ENCODE results near the gene ADCY7. TPM values are rescaled to one million over a fixed set of nuclear protein-coding genes. Genes with fewer than 3 reads are reported as not detected.
A peak's percentile ranks its signal among the peaks of the same experiment; 100 is the strongest.

Gene ADCY7
- total RNA-seq, 2 donors from 2014 or later, result 78.5 to 104 TPM

- DNase-seq (ENCODE audit: low spot score in 2 of 2) (peak in 1 of 2 donors; percentile 55), ATAC-seq (no peak)
- Mint-ChIP-seq H3K36me3 (peaks cover 0 to 17% of the 10 kb centered on the region in 2 donors), H3K9me3 (no peaks in the 10 kb centered on the region), H3K27ac (peak overlapping the region; percentile 60 to 86)
Observed at GRCh38 chr16:50308237-50308965, 42.0 kb downstream of the ADCY7 start.

- Mint-ChIP-seq H3K36me3 (peaks cover 0 to 21% of the 10 kb centered on the region in 2 donors), H3K9me3 (no peaks in the 10 kb centered on the region), H3K27ac (peak overlapping the region; percentile 86)
- ATAC-seq (no peak), DNase-seq (ENCODE audit: low spot score in 2 of 2) (peak in 1 of 2 donors; percentile 35)
Observed at GRCh38 chr16:50309156-50309526, 42.8 kb downstream of the ADCY7 start.

GRCh38 chr16:50309527-50310307 is 43.4 kb downstream of the ADCY7 start:
- DNase-seq (ENCODE audit: low spot score in 2 of 2), result peak in 1 of 2 donors; percentile 55
- H3K9me3 Mint-ChIP-seq, result no peaks in the 10 kb centered on the region
- peaks cover 0 to 21% of the 10 kb centered on the region in 2 donors for H3K36me3 Mint-ChIP-seq
- peak overlapping the region; percentile 86 for H3K27ac Mint-ChIP-seq
- ATAC-seq, result peak in 1 of 2 donors; percentile 8

- ATAC-seq (peak in 1 of 2 donors; percentile 16), DNase-seq (ENCODE audit: low spot score in 2 of 2) (peak in 1 of 2 donors; percentile 48)
- peak overlapping the region; percentile 86 to 87 for H3K27ac Mint-ChIP-seq
- peaks cover 0 to 21% of the 10 kb centered on the region in 2 donors for H3K36me3 Mint-ChIP-seq
- H3K9me3 Mint-ChIP-seq, result no peaks in the 10 kb centered on the region
Observed at GRCh38 chr16:50310308-50311133, 44.2 kb downstream of the ADCY7 start.

GRCh38 chr16:50311134-50311528 is 44.8 kb downstream of the ADCY7 start:
- Mint-ChIP-seq H3K9me3 (no peaks in the 10 kb centered on the region), H3K36me3 (peaks cover 0 to 21% of the 10 kb centered on the region in 2 donors), H3K27ac (peak overlapping the region; percentile 79 to 87)
- ATAC-seq, result no peak
- peak in 1 of 2 donors; percentile 45 for DNase-seq (ENCODE audit: low spot score in 2 of 2)

GRCh38 chr16:50311891-50312501 is 45.6 kb downstream of the ADCY7 start:
- peak in 1 of 2 donors; percentile 49 for DNase-seq (ENCODE audit: low spot score in 2 of 2)
- Mint-ChIP-seq H3K9me3 (no peaks in the 10 kb centered on the region), H3K27ac (peak overlapping the region; percentile 84 to 87), H3K36me3 (peaks cover 0 to 21% of the 10 kb centered on the region in 2 donors)
- ATAC-seq, result no peak

- DNase-seq (ENCODE audit: low spot score in 2 of 2) (peak in 1 of 2 donors; percentile 72), ATAC-seq (peak; percentile 49 to 88)
- Mint-ChIP-seq H3K27ac (peak overlapping the region; percentile 84 to 87), H3K36me3 (peaks cover 0 to 21% of the 10 kb centered on the region in 2 donors), H3K9me3 (no peaks in the 10 kb centered on the region)
Observed at GRCh38 chr16:50313596-50314478, 47.5 kb downstream of the ADCY7 start.

GRCh38 chr16:50314665-50315064 is 48.3 kb downstream of the ADCY7 start:
- H3K9me3 Mint-ChIP-seq, result no peaks in the 10 kb centered on the region
- H3K27ac Mint-ChIP-seq, result peak overlapping the region; percentile 47 to 87
- ATAC-seq (no peak), DNase-seq (ENCODE audit: low spot score in 2 of 2) (no peak)
- peaks cover 0 to 21% of the 10 kb centered on the region in 2 donors for H3K36me3 Mint-ChIP-seq

- H3K9me3 Mint-ChIP-seq, result no peaks in the 10 kb centered on the region
- peak in 1 of 2 donors; percentile 39 for DNase-seq (ENCODE audit: low spot score in 2 of 2)
- H3K27ac Mint-ChIP-seq, result peak overlapping the region; percentile 47 to 87
- H3K36me3 Mint-ChIP-seq, result peaks cover 0 to 21% of the 10 kb centered on the region in 2 donors
- no peak for ATAC-seq
Observed at GRCh38 chr16:50315346-50315997, 49.1 kb downstream of the ADCY7 start.

GRCh38 chr16:50316102-50316847 is 49.9 kb downstream of the ADCY7 start:
- H3K9me3 Mint-ChIP-seq, result no peaks in the 10 kb centered on the region
- H3K36me3 Mint-ChIP-seq, result peaks cover 0 to 26% of the 10 kb centered on the region in 2 donors
- ATAC-seq, result no peak
- peak in 1 of 2 donors; percentile 44 for DNase-seq (ENCODE audit: low spot score in 2 of 2)
- H3K27ac Mint-ChIP-seq, result peak overlapping the region; percentile 81 to 87

GRCh38 chr16:50316848-50317630 is 50.7 kb downstream of the ADCY7 start:
- DNase-seq (ENCODE audit: low spot score in 2 of 2), result no peak
- ATAC-seq, result no peak
- Mint-ChIP-seq H3K36me3 (peaks cover 0 to 22% of the 10 kb centered on the region in 2 donors), H3K27ac (peak overlapping the region; percentile 81 to 87), H3K9me3 (no peaks in the 10 kb centered on the region)

GRCh38 chr16:50318796-50319578 is 52.6 kb downstream of the ADCY7 start:
- H3K36me3 Mint-ChIP-seq, result peaks cover 4 to 10% of the 10 kb centered on the region in 2 donors
- ATAC-seq, result no peak
- no peak for DNase-seq (ENCODE audit: low spot score in 2 of 2)
- peak overlapping the region; percentile 15 to 79 for H3K27ac Mint-ChIP-seq
- no peaks in the 10 kb centered on the region for H3K9me3 Mint-ChIP-seq

GRCh38 chr16:50320310-50320709 is 54.0 kb downstream of the ADCY7 start:
- Mint-ChIP-seq H3K27ac (no peak overlapping the region), H3K36me3 (peaks cover 8 to 22% of the 10 kb centered on the region in 2 donors), H3K9me3 (no peaks in the 10 kb centered on the region)
- ATAC-seq (peak in 1 of 2 donors; percentile 29), DNase-seq (ENCODE audit: low spot score in 2 of 2) (no peak)
